ENCODE data around the gene EXO5. TPM values are rescaled to one million over a fixed set of nuclear protein-coding genes. Genes with fewer than 3 reads are reported as not detected.

Gene EXO5
- total and polyA plus RNA-seq, 2 of the 13 experiments (the other 11 are each of a cell fraction or from before 2014, with no cell fraction given): 9.9 to 20.5 TPM

DNA sequence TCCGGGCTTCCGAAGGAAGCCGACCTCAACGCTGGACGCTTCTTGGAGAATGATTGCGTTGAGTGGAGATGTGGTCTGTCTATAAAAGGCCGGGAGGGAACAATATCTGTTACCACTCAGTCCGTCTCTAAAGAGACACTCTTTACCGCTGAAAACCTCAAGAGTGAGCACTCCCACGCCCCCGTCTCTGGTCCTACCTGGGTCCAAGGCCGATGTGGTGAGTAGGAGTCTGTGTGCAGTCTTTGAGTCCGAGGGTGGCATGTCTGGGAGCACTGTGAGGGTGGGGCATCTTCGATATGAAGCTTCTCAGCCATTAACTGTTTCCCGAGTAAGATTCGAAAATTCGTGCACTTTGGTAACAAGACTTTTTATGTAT lies 30.9 kb upstream of the EXO5 start (continued):
- TF ChIP-seq U2AF2 (IDR thresholded peaks at IDR 0.05; ENCODE audit: low read depth, low read length) (no peak), ZSCAN30 (CRISPR knock-in tag; IDR thresholded peaks at IDR 0.05) (no peak), HNRNPK (IDR thresholded peaks at IDR 0.05; ENCODE audit: low read depth, low read length, poor library complexity, severe bottlenecking) (no peak), GFI1 (CRISPR knock-in tag; IDR thresholded peaks at IDR 0.05; ENCODE audit: borderline replicate concordance) (no peak), RORA (CRISPR knock-in tag; IDR thresholded peaks at IDR 0.05) (no peak), FOXO4 (CRISPR knock-in tag; conservative IDR thresholded peaks at IDR 0.05) (no peak), ZNF660 (CRISPR knock-in tag; IDR thresholded peaks at IDR 0.05; ENCODE audit: borderline replicate concordance, low read depth) (no peak), CC2D1A (CRISPR knock-in tag; IDR thresholded peaks at IDR 0.05) (no peak), DNMT1 (CRISPR knock-in tag; IDR thresholded peaks at IDR 0.05) (0 out of 2 replicates have a peak, but pooled peaks have one; percentile 2), ZNF232 (CRISPR knock-in tag; IDR thresholded peaks at IDR 0.05; ENCODE audit: borderline replicate concordance) (no peak), TCF7 (IDR thresholded peaks at IDR 0.05; ENCODE audit: low read depth) (no peak), FOXC1 (CRISPR knock-in tag; IDR thresholded peaks at IDR 0.05; ENCODE audit: borderline replicate concordance) (no peak), ZNF24 (IDR thresholded peaks at IDR 0.05) (no peak), YEATS2 (CRISPR knock-in tag; IDR thresholded peaks at IDR 0.05; ENCODE audit: borderline replicate concordance) (0 out of 2 replicates have a peak, but pooled peaks have one; percentile 6), ZNF570 (CRISPR knock-in tag; IDR thresholded peaks at IDR 0.05; ENCODE audit: borderline replicate concordance) (no peak), ZNF766 (CRISPR knock-in tag; IDR thresholded peaks at IDR 0.05; ENCODE audit: borderline replicate concordance) (no peak), SYNCRIP (IDR thresholded peaks at IDR 0.05; ENCODE audit: insufficient read depth, low read depth, low read length) (no peak)
- TF ChIP-seq, protein P1, sequence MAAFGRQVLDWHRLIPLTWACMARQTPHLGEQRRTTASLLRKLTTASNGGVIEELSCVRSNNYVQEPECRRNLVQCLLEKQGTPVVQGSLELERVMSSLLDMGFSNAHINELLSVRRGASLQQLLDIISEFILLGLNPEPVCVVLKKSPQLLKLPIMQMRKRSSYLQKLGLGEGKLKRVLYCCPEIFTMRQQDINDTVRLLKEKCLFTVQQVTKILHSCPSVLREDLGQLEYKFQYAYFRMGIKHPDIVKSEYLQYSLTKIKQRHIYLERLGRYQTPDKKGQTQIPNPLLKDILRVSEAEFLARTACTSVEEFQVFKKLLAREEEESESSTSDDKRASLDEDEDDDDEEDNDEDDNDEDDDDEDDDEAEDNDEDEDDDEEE (CRISPR knock-in tag; IDR thresholded peaks at IDR 0.05): no peak
